GM19328 (cell line): ENCODE data around the gene CCL25.
"Not testable (repeated sequence)": the region's sequence is repeated elsewhere in the genome, so short reads cannot be mapped to it uniquely, and the experiment has no call there.

Source experiments
- ATAC-seq: cut with Tn5 transposase; IDR thresholded peaks from one replicate; pipeline ENCODE4 v1.9.1; 2021; ENCODE audit warnings: mild to moderate bottlenecking, moderate library complexity; ENCODE audit not compliant: unreplicated experiment

The CCL25 gene

GRCh38 chr19:8052464-8052859 lies at the start of gene CCL25:
Gene CCL25, plus strand, starts transcription at chr19:8052760. Its CDS starts 290 bp downstream, at chr19:8053050.
- ATAC-seq, result no peak

GRCh38 chr19:8004001-8004400 lies 48.6 kb upstream of the CCL25 start:
- no peak for ATAC-seq

GRCh38 chr19:8004723-8005513 lies 47.6 kb upstream of the CCL25 start:
- peak; percentile 33 for ATAC-seq

- peak; percentile 73 for ATAC-seq
These were observed 46.9 kb upstream of the CCL25 start, which contains the start of gene ELAVL1 for GRCh38 chr19:8005534-8006256. Gene ELAVL1, minus strand, starts transcription at chr19:8005641. Its CDS starts 13,826 bp downstream, at chr19:7991815.

- ATAC-seq, result no peak
These were observed 34.8 kb upstream of the CCL25 start for GRCh38 chr19:8017808-8018207.

- no peak for ATAC-seq
These were observed 31.9 kb upstream of the CCL25 start for GRCh38 chr19:8020681-8021080.

- no peak for ATAC-seq
These were observed 31.2 kb upstream of the CCL25 start for GRCh38 chr19:8021374-8021773.

- no peak for ATAC-seq
These were observed 30.3 kb upstream of the CCL25 start for GRCh38 chr19:8022275-8022674.

- ATAC-seq, result no peak
These were observed 29.2 kb upstream of the CCL25 start for GRCh38 chr19:8023371-8023770.

- not testable (repeated sequence) for ATAC-seq
These were observed 28.3 kb upstream of the CCL25 start for GRCh38 chr19:8024256-8024655.

GRCh38 chr19:8025316-8025715 lies 27.2 kb upstream of the CCL25 start:
- ATAC-seq, result no peak

- no peak for ATAC-seq
These were observed 23.5 kb upstream of the CCL25 start for GRCh38 chr19:8028951-8029491.

- ATAC-seq, result no peak
These were observed 21.6 kb upstream of the CCL25 start for GRCh38 chr19:8030960-8031359.

- ATAC-seq, result not testable (repeated sequence)
These were observed 19.0 kb upstream of the CCL25 start for GRCh38 chr19:8033287-8034177.

- no peak for ATAC-seq
These were observed 18.4 kb upstream of the CCL25 start for GRCh38 chr19:8034178-8034525.

- ATAC-seq, result no peak
These were observed 16.0 kb upstream of the CCL25 start for GRCh38 chr19:8036434-8037099.

- no peak for ATAC-seq
These were observed 13.7 kb upstream of the CCL25 start for GRCh38 chr19:8038815-8039214.

- ATAC-seq, result no peak
These were observed 13.3 kb upstream of the CCL25 start for GRCh38 chr19:8039231-8039630.

GRCh38 chr19:8041531-8041931 lies 11.0 kb upstream of the CCL25 start:
- no peak for ATAC-seq

GRCh38 chr19:8042900-8043299 lies 9.7 kb upstream of the CCL25 start:
- ATAC-seq, result no peak
